ENCODE data around the gene SLC9C1.

Gene SLC9C1

DNA sequence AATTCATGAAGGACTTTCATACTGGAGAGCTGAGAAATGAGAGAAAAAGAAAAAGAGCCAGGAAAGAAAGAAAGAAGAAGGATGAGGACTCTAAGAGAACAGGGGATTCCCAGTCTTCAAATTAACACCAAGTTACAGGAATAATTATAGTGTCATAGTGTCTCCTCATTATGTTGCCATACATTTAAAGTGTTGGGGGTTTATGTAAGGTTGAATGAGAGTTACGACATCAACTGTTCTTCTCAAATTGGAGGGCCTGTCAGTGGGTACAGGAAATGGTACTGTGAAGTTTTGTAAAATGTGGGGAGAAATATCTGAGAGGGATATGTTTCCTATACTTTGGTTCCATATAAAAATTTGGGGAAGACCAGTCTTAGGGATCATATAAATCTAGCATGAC is 26.7 kb upstream of the SLC9C1 start:
- H3K27ac ChIP-seq = peak overlapping the region; percentile 83
- TF ChIP-seq, protein P1, sequence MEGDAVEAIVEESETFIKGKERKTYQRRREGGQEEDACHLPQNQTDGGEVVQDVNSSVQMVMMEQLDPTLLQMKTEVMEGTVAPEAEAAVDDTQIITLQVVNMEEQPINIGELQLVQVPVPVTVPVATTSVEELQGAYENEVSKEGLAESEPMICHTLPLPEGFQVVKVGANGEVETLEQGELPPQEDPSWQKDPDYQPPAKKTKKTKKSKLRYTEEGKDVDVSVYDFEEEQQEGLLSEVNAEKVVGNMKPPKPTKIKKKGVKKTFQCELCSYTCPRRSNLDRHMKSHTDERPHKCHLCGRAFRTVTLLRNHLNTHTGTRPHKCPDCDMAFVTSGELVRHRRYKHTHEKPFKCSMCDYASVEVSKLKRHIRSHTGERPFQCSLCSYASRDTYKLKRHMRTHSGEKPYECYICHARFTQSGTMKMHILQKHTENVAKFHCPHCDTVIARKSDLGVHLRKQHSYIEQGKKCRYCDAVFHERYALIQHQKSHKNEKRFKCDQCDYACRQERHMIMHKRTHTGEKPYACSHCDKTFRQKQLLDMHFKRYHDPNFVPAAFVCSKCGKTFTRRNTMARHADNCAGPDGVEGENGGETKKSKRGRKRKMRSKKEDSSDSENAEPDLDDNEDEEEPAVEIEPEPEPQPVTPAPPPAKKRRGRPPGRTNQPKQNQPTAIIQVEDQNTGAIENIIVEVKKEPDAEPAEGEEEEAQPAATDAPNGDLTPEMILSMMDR (conservative IDR thresholded peaks at IDR 0.05) = no peak

DNA sequence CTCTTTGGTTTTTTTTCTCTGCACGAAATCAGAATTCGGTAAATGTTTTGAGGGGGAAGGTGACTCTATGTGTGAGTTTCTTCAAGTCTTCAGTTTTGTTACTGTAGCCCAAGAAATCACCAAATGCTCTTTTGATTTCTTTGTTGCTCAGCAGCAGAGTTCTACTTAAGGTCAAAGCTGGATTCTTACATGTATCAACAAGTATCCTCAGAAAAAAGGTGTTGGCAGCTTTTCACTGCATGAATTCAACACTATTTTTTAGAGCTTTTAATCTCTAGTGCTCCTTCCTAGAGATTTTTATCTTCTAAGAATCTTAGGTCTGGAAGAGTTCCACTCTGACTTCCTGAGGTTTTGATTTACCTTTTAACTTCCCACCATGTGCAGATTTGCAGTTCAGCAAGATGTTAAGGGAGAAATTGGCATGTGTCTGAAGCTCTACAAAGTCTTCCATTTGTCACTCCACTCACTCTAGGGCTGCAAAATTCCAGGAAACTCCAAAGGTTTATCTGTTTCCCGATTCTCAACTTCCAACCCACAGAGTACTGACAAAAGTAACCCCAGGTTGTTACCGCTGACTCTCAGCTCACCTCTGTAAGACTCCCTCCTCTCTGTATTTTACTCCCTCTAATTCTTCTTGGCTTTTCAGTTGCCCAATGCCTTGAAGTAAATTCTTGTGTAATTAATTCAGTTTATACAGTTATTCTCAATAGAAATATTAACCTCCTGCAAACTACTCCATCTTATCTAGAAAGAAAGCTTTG is 25.7 kb upstream of the SLC9C1 start:
- TF ChIP-seq, protein P1 (conservative IDR thresholded peaks at IDR 0.05) = no peak
- peak overlapping the region; percentile 83 for H3K27ac ChIP-seq

DNA sequence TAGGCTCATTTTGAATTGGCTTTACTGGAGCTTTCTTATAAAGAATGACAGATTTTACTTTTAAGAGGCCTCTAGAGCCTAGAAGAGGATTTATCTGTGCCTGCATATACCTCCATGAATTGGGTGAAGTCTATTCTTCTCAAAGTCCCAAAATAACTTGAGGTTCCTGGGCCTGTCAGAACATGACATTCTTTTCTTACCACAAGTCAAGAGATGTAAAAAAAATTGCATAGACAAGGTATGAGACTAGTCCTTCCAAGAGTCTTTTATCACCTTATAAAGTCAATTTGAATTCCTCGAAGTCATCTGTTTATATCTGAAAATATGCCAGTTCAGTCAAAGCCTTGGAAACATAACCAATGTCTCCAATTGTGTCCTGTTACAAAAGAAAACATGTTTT is 21.8 kb upstream of the SLC9C1 start:
- TF ChIP-seq, protein P1 (conservative IDR thresholded peaks at IDR 0.05) = no peak

DNA sequence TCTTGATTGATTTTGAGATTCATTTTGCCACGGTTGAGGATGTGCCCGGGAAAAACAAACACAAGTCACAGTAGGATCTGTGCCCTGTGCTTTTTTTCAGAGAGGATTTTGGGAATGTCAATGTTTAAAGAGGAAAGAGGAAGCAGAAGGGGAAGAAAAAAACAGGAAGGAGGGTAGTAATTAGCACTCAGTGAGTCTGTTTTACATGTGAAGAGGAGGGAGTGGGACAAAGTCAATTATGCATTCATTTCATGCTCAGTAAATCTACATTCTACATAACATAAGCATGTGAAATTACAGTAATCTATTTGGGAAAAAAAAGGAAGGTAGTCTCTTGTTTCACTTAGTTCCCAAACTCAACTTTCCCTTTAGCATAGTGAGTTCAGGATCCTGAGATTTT is 20.6 kb upstream of the SLC9C1 start:
- TF ChIP-seq, protein P1 (conservative IDR thresholded peaks at IDR 0.05) = no peak
- H3K27ac ChIP-seq = no peak overlapping the region

More for the DNA sequence above, 21.8 kb upstream of the SLC9C1 start:
- no peak overlapping the region for H3K27ac ChIP-seq

DNA sequence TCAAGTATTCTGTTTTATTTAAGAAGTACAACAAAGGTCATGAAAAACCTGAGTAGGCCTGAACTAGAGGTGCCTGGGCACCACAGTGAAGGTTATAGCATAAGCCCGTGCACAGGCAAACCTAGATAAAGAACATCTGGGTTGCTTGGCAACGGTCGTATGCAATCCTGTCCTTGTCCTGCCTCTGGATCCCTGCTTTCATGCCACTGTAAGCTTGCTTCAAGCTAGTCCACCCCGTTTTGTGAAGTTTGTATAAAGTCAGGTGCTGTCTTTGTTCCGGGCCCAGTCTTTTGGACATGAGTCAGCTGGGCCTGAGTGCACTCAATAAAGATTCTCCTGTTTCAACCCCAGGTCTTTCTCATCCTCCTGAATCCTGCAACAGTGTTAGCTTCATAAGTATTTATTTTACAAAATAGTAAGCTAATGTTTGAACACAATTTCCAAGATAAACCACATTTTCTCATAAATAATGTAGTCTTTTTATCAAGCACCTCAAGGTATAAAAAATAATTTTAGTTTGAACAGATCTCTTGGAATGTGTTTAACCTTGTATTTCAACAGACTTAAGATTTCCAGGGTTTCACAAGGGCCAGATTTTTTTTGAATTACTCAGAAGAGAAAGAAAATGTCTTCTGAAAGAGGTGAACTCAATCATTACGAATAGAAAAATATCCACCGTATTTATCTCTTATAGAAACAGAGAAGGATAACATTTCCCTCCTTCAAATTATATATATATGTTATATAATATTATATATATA is 14.3 kb upstream of the SLC9C1 start:
- peak overlapping the region; percentile 13; the same call in 1 of the 2 replicates for H3K27ac ChIP-seq
- TF ChIP-seq, protein P1 (conservative IDR thresholded peaks at IDR 0.05) = no peak

DNA sequence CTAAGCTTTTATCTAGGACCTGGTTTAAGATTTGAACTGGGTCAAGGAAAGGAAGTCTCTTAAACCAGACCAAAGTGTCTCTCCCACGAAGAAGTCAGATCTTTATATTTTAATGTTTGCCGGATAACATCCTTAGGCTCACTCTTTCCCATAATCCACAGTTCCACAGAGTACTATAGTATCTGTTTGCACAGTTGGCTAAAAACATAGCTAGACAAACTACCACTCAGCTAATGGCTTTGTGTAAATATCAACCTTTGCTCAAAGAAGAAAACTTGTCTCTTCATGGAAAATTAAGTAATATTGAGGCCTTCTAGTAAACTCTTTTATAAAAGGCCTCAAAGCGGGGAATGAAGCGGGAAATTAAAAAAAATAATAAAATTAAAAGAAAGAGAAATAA is 13.5 kb upstream of the SLC9C1 start:
- TF ChIP-seq, protein P1 (conservative IDR thresholded peaks at IDR 0.05) = no peak
- peak overlapping the region; percentile 13; the same call in 1 of the 2 replicates for H3K27ac ChIP-seq

DNA sequence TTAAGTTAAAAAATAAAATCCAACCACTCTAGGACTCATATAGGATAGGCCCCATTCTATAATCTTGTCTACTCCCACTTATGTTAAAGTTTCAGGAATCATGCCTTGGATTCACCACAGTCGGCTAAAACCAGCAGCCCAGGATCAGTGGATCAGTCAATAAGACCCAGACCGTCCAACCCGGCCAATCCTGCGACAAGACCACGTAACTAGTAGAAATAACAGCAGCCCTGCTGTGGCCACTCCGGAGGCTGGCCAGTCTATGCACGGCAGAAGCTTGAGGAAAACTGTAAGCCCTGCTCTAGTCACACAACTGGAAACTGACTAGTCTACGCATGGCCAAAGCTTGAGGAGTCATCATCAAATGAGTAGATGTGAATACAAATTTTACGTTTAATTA is 12.8 kb upstream of the SLC9C1 start:
- TF ChIP-seq, protein P1 (conservative IDR thresholded peaks at IDR 0.05) = no peak
- H3K27ac ChIP-seq = no peak overlapping the region

Measured in VCaP (cell line).